HFFc6 (cell line): Measurements from ENCODE around the gene SEPTIN7. TPM values are rescaled to one million over a fixed set of nuclear protein-coding genes. Genes with fewer than 3 reads are reported as not detected.
A peak's percentile ranks its signal among the peaks of the same experiment; 100 is the strongest.

ENCODE experiments used
- DNase-seq: peaks from one replicate; pipeline ENCODE4 v3.0.0-alpha.2; 2018
- H3K27ac Mint-ChIP-seq: 2 replicates; pipeline ENCODE4 v1.8.0; 2020; ENCODE audit warnings: mild to moderate bottlenecking, mixed read lengths
- H3K27me3 Mint-ChIP-seq: 2 replicates; pipeline ENCODE4 v1.8.0; 2021; ENCODE audit warnings: mild to moderate bottlenecking, moderate library complexity, mixed read lengths; ENCODE audit not compliant: insufficient read depth
- H3K36me3 Mint-ChIP-seq: 2 replicates; pipeline ENCODE4 v1.8.0; 2021; ENCODE audit warnings: low read depth, mixed read lengths
- H3K4me1 Mint-ChIP-seq: 2 replicates; pipeline ENCODE4 v1.8.0; 2020; ENCODE audit warnings: low read depth, mixed read lengths
- H3K4me3 Mint-ChIP-seq: 2 replicates; pipeline ENCODE4 v1.8.0; 2020; ENCODE audit warnings: mild to moderate bottlenecking, moderate library complexity, mixed read lengths
- H3K9me3 Mint-ChIP-seq: 2 replicates; pipeline ENCODE4 v1.8.0; 2020; ENCODE audit warnings: mild to moderate bottlenecking, mixed read lengths
- CTCF ChIP-seq: fragments of 200-600 bp; sonication (generic); IDR thresholded peaks from 2 replicates; pipeline ENCODE4 v1.5.0; 2021; ENCODE audit warnings: antibody characterized with exemption, mild to moderate bottlenecking
- total RNA-seq, 6 experiments: library from RNA; stranded (reverse); fragmentation: NEBNext Ultra II Directional; extraction: Animal tissue kit (Norgen Biotek cat#: 25700); gene quantifications; 2 replicates in 1 of 6; 3 replicates in 5 of 6; pipeline ENCODE4 v1.2.3, GENCODE V29; 2021

The SEPTIN7 gene
- total RNA-seq, 6 experiments from 2014 or later, result 257 to 320 (median 291) TPM

GRCh38 chr7:35802102-35802466 lies 1.2 kb downstream of the SEPTIN7 start:
- Mint-ChIP-seq H3K4me1 (peaks cover 54% of the 10 kb centered on the region), H3K36me3 (0 out of 2 replicates have a peak, but pooled peaks cover 4% of the 10 kb centered on the region), H3K27me3 (no peaks in the 10 kb centered on the region), H3K27ac (peak overlapping the region; percentile 87), H3K4me3 (peak overlapping the region; percentile 98), H3K9me3 (no peaks in the 10 kb centered on the region)
- TF ChIP-seq CTCF, result peak; percentile 25; the same call in 1 of the 2 replicates
- no peak for DNase-seq

GRCh38 chr7:35802649-35803048 lies 1.8 kb downstream of the SEPTIN7 start:
- DNase-seq, result no peak

GRCh38 chr7:35804231-35804970 lies 3.5 kb downstream of the SEPTIN7 start:
- H3K27ac Mint-ChIP-seq, result no peak overlapping the region
- TF ChIP-seq CTCF, result no peak
- peaks cover 67% of the 10 kb centered on the region for H3K4me1 Mint-ChIP-seq
- H3K9me3 Mint-ChIP-seq, result no peaks in the 10 kb centered on the region
- H3K27me3 Mint-ChIP-seq, result no peaks in the 10 kb centered on the region
- peak overlapping the region; percentile 98; the same call in 1 of the 2 replicates for H3K4me3 Mint-ChIP-seq
- no peak for DNase-seq
- peaks cover 14% of the 10 kb centered on the region; the same call in 1 of the 2 replicates for H3K36me3 Mint-ChIP-seq

More at GRCh38 chr7:35802649-35803048, 1.8 kb downstream of the SEPTIN7 start:
- Mint-ChIP-seq H3K27ac (peak overlapping the region; percentile 87), H3K4me1 (peaks cover 54% of the 10 kb centered on the region), H3K27me3 (no peaks in the 10 kb centered on the region), H3K4me3 (peak overlapping the region; percentile 98), H3K9me3 (no peaks in the 10 kb centered on the region), H3K36me3 (0 out of 2 replicates have a peak, but pooled peaks cover 4% of the 10 kb centered on the region)
- no peak for TF ChIP-seq CTCF

GRCh38 chr7:35805876-35806275 lies 5.0 kb downstream of the SEPTIN7 start:
- no peak for DNase-seq
- TF ChIP-seq CTCF, result no peak
- peaks cover 65% of the 10 kb centered on the region for H3K4me1 Mint-ChIP-seq
- peaks cover 14% of the 10 kb centered on the region; the same call in 1 of the 2 replicates for H3K36me3 Mint-ChIP-seq
- no peak overlapping the region for H3K4me3 Mint-ChIP-seq
- no peaks in the 10 kb centered on the region for H3K9me3 Mint-ChIP-seq
- no peaks in the 10 kb centered on the region for H3K27me3 Mint-ChIP-seq
- peak overlapping the region; percentile 4; the same call in 1 of the 2 replicates for H3K27ac Mint-ChIP-seq

- H3K36me3 Mint-ChIP-seq, result peaks cover 41% of the 10 kb centered on the region
- no peak overlapping the region for H3K27ac Mint-ChIP-seq
- no peaks in the 10 kb centered on the region for H3K9me3 Mint-ChIP-seq
- no peaks in the 10 kb centered on the region for H3K27me3 Mint-ChIP-seq
- TF ChIP-seq CTCF, result no peak
- no peak for DNase-seq
- peaks cover 60% of the 10 kb centered on the region for H3K4me1 Mint-ChIP-seq
- H3K4me3 Mint-ChIP-seq, result no peak overlapping the region
These were observed 15.7 kb downstream of the SEPTIN7 start for GRCh38 chr7:35816514-35816913.
